SW 1271 (cell line): Measurements from ENCODE around the gene ELOA.
"Not testable (repeated sequence)": the region's sequence is repeated elsewhere in the genome, so short reads cannot be mapped to it uniquely, and the experiment has no call there.

Experiments used
- DNase-seq, 2 experiments: peaks; one replicate each; lab custom pipeline; 2025; lab: John Stamatoyannopoulos, UW

The ELOA gene

GRCh38 chr1:23800400-23801337, 57.4 kb downstream of the ELOA start, which contains the start of gene GALE:
TSS of gene GALE (minus strand) at chr1:23800754. CDS start at chr1:23799007, 1,747 bp downstream.
- peak; percentile 69 to 85 for DNase-seq

GRCh38 chr1:23801338-23801748, 58.1 kb downstream of the ELOA start:
- no peak for DNase-seq

GRCh38 chr1:23801876-23802275, 58.6 kb downstream of the ELOA start:
- DNase-seq, result no peak

- not testable (repeated sequence) for DNase-seq
Measured at GRCh38 chr1:23802809-23803342, 59.6 kb downstream of the ELOA start.

GRCh38 chr1:23803674-23804073, 60.4 kb downstream of the ELOA start:
- DNase-seq, result no peak

- no peak for DNase-seq
Measured at GRCh38 chr1:23804183-23804835, 61.0 kb downstream of the ELOA start.

GRCh38 chr1:23805025-23805424, 61.8 kb downstream of the ELOA start:
- no peak for DNase-seq

- DNase-seq, result no peak
Measured at GRCh38 chr1:23806280-23806679, 63.0 kb downstream of the ELOA start.

- no peak for DNase-seq
Measured at GRCh38 chr1:23807453-23807852, 64.2 kb downstream of the ELOA start.

- peak in 1 of 2 experiments; percentile 42 for DNase-seq
Measured at GRCh38 chr1:23809751-23810171, 66.5 kb downstream of the ELOA start.

- DNase-seq, result no peak
Measured at GRCh38 chr1:23810818-23811540, 67.7 kb downstream of the ELOA start.
